Ishikawa (cell line): ENCODE results near the gene OVOL2.

ENCODE experiments used
- CEBPB ChIP-seq: IDR thresholded peaks from 2 replicates; pipeline ENCODE4 v1.6.1; 2012
- CREB1 ChIP-seq: IDR thresholded peaks from 2 replicates; pipeline ENCODE4 v1.6.1; 2012; ENCODE audit warnings: low read depth
- EGR1 ChIP-seq: IDR thresholded peaks from 2 replicates; pipeline ENCODE4 v1.6.1; 2012
- EP300 ChIP-seq: IDR thresholded peaks from 2 replicates; pipeline ENCODE4 v1.6.1; 2012; ENCODE audit warnings: borderline replicate concordance
- MAX ChIP-seq: IDR thresholded peaks from 2 replicates; pipeline ENCODE4 v1.6.1; 2012
- NFIC ChIP-seq: IDR thresholded peaks from 2 replicates; pipeline ENCODE4 v1.6.1; 2012
- RAD21 ChIP-seq: IDR thresholded peaks from 2 replicates; pipeline ENCODE4 v1.6.1; 2012; ENCODE audit warnings: low read depth
- TAF1 ChIP-seq: IDR thresholded peaks from 2 replicates; pipeline ENCODE4 v1.6.1; 2012; ENCODE audit warnings: low read depth, mild to moderate bottlenecking
- TCF12 ChIP-seq: IDR thresholded peaks from 2 replicates; pipeline ENCODE4 v1.6.1; 2012; ENCODE audit warnings: low read depth
- TEAD4 ChIP-seq: IDR thresholded peaks from 2 replicates; pipeline ENCODE4 v1.6.1; 2012
- YY1 ChIP-seq: IDR thresholded peaks from 2 replicates; pipeline ENCODE4 v1.6.1; 2012; ENCODE audit warnings: low read depth
- ZBTB7A ChIP-seq: IDR thresholded peaks from 2 replicates; pipeline ENCODE4 v1.6.1; 2012; ENCODE audit warnings: low read depth
- TF ChIP-seq, protein P1 (sequence below): IDR thresholded peaks from 2 replicates; pipeline ENCODE4 v1.6.1; 2012
- TF ChIP-seq, protein P2 (sequence below): IDR thresholded peaks from 2 replicates; pipeline ENCODE4 v1.6.1; 2012; ENCODE audit warnings: low read depth, mild to moderate bottlenecking

- no peak for TF ChIP-seq EP300
- no peak for TF ChIP-seq MAX
- no peak for TF ChIP-seq TCF12
- no peak for TF ChIP-seq RAD21
- TF ChIP-seq TAF1 = no peak
- TF ChIP-seq CEBPB = no peak
- TF ChIP-seq, protein P1, sequence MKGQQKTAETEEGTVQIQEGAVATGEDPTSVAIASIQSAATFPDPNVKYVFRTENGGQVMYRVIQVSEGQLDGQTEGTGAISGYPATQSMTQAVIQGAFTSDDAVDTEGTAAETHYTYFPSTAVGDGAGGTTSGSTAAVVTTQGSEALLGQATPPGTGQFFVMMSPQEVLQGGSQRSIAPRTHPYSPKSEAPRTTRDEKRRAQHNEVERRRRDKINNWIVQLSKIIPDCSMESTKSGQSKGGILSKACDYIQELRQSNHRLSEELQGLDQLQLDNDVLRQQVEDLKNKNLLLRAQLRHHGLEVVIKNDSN = no peak
- no peak for TF ChIP-seq YY1
- TF ChIP-seq, protein P2, sequence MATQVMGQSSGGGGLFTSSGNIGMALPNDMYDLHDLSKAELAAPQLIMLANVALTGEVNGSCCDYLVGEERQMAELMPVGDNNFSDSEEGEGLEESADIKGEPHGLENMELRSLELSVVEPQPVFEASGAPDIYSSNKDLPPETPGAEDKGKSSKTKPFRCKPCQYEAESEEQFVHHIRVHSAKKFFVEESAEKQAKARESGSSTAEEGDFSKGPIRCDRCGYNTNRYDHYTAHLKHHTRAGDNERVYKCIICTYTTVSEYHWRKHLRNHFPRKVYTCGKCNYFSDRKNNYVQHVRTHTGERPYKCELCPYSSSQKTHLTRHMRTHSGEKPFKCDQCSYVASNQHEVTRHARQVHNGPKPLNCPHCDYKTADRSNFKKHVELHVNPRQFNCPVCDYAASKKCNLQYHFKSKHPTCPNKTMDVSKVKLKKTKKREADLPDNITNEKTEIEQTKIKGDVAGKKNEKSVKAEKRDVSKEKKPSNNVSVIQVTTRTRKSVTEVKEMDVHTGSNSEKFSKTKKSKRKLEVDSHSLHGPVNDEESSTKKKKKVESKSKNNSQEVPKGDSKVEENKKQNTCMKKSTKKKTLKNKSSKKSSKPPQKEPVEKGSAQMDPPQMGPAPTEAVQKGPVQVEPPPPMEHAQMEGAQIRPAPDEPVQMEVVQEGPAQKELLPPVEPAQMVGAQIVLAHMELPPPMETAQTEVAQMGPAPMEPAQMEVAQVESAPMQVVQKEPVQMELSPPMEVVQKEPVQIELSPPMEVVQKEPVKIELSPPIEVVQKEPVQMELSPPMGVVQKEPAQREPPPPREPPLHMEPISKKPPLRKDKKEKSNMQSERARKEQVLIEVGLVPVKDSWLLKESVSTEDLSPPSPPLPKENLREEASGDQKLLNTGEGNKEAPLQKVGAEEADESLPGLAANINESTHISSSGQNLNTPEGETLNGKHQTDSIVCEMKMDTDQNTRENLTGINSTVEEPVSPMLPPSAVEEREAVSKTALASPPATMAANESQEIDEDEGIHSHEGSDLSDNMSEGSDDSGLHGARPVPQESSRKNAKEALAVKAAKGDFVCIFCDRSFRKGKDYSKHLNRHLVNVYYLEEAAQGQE = no peak
- TF ChIP-seq TEAD4 = no peak
- no peak for TF ChIP-seq EGR1
- TF ChIP-seq CREB1 = no peak
- TF ChIP-seq ZBTB7A = no peak
- TF ChIP-seq NFIC = no peak
These were observed 51.0 kb downstream of the OVOL2 start for GRCh38 chr20:18006684-18007083.
